ENCODE measurements around the gene TTC33.

DNA sequence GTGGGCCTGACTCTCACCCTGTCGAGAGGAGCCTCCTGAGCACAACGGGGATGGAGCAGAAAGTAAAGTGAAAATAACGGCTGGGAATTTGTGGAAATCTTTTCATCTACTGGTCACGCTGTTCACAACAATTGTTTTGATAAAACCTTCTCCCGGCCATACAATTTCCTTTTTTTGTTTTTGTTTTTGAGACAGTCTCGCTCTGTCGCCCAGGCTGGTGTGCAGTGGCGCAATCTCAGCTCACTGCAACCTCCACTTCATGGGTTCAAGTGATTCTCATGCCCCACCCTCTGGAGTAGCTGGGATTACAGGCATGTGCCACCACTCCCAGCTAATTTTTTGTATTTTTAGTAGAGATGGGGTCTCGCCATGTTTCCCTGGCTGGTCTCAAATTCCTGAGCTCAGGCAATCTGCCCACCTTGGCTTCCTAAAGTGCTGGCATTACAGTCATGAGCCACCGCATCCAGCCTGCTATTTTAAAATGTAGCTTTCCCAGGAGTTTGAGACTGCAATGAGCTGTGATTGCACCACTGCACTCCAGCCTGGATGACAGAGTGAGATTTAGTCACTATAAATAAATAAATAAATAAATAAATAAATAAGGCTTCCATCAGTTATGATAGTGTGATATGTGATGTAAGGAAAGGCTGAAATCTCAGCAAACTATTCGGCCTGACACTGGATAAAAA lies 149.5 kb downstream of the TTC33 start:
- TF ChIP-seq, protein P1, sequence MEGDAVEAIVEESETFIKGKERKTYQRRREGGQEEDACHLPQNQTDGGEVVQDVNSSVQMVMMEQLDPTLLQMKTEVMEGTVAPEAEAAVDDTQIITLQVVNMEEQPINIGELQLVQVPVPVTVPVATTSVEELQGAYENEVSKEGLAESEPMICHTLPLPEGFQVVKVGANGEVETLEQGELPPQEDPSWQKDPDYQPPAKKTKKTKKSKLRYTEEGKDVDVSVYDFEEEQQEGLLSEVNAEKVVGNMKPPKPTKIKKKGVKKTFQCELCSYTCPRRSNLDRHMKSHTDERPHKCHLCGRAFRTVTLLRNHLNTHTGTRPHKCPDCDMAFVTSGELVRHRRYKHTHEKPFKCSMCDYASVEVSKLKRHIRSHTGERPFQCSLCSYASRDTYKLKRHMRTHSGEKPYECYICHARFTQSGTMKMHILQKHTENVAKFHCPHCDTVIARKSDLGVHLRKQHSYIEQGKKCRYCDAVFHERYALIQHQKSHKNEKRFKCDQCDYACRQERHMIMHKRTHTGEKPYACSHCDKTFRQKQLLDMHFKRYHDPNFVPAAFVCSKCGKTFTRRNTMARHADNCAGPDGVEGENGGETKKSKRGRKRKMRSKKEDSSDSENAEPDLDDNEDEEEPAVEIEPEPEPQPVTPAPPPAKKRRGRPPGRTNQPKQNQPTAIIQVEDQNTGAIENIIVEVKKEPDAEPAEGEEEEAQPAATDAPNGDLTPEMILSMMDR (IDR thresholded peaks at IDR 0.05; ENCODE audit: low read depth, low read length) = no peak
- TF ChIP-seq EZH2phosphoT487 (IDR thresholded peaks at IDR 0.05; ENCODE audit: low read depth) = no peak

Data from OCI-LY3 (cell line).